Measurements from ENCODE around the gene STAG1.
"Not testable (repeated sequence)": the region's sequence is repeated elsewhere in the genome, so short reads cannot be mapped to it uniquely, and the experiment has no call there.

STAG1 gene

DNA sequence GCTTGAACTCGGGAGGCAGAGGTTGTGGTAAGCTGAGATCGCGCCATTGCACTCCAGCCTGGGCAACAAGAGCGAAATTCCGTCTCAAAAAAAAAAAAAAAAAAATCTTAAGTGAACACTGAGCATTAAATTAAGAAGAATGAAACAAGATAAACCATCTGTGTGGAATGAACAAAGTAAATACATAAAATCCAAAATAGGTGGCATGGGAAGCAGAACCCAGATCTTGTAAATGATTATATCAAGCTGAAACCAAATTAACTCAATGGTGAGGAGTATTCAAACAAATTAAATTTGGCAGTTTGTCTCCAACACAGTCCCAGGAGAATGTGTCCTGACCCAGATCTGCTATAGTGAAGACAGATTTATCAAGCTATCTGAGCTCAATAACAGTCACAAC is 32.1 kb downstream of the STAG1 start:
- TF ChIP-seq, protein P1, sequence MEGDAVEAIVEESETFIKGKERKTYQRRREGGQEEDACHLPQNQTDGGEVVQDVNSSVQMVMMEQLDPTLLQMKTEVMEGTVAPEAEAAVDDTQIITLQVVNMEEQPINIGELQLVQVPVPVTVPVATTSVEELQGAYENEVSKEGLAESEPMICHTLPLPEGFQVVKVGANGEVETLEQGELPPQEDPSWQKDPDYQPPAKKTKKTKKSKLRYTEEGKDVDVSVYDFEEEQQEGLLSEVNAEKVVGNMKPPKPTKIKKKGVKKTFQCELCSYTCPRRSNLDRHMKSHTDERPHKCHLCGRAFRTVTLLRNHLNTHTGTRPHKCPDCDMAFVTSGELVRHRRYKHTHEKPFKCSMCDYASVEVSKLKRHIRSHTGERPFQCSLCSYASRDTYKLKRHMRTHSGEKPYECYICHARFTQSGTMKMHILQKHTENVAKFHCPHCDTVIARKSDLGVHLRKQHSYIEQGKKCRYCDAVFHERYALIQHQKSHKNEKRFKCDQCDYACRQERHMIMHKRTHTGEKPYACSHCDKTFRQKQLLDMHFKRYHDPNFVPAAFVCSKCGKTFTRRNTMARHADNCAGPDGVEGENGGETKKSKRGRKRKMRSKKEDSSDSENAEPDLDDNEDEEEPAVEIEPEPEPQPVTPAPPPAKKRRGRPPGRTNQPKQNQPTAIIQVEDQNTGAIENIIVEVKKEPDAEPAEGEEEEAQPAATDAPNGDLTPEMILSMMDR (IDR thresholded peaks at IDR 0.05; ENCODE audit: control insufficient read depth, extremely low read depth, insufficient read depth), result no peak
- DNase-seq (ENCODE audit: low read depth), result peak; percentile 15
- H3K4me3 ChIP-seq (ENCODE audit: low read depth, low read length), result no peak overlapping the region

DNA sequence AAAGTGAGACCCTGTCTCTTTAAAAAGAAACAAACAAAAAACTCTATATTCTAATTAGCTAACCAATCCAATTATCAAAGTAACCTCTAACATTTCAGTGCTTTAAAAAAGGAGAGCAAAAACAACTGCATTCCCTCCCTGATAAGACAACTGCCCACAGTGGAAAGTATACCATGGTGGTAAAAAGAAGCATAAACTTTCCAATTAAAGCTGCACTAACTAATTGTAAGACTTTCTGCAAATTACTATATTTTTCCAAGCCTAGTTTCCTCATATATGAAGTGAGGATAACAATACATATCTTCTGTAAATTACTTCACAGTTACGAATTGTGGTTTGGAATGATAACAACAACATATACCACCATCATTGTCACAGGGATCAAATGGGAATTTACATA is 35.5 kb downstream of the STAG1 start:
- DNase-seq (ENCODE audit: low read depth), result no peak
- H3K4me3 ChIP-seq (ENCODE audit: low read depth, low read length), result no peak overlapping the region
- TF ChIP-seq, protein P1 (IDR thresholded peaks at IDR 0.05; ENCODE audit: control insufficient read depth, extremely low read depth, insufficient read depth), result no peak

GRCh38 chr3:136714020-136714419 is 38.2 kb downstream of the STAG1 start:
- TF ChIP-seq, protein P1 (IDR thresholded peaks at IDR 0.05; ENCODE audit: control insufficient read depth, extremely low read depth, insufficient read depth), result no peak
- no peak for DNase-seq (ENCODE audit: low read depth)

DNA sequence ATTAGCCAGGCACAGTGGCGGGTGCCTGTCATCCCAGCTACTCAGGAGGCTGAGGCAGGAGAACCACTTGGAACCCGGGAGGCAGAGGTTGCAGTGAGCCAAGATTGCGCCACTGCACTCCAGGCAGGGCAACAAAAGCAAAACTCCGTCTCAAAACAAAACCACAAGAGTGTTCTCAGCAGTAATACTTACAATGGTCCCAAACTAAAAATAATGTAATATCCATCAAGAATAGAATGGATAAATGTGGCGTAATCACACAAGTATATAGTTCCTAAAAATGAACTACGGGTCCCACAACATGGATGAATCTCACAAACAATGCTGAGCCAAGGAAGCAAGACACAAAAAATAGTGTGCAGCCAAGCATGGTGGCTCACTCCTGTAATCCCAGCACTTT is 39.2 kb downstream of the STAG1 start:
- TF ChIP-seq, protein P1 (IDR thresholded peaks at IDR 0.05; ENCODE audit: control insufficient read depth, extremely low read depth, insufficient read depth), result no peak

More at GRCh38 chr3:136714020-136714419, 38.2 kb downstream of the STAG1 start:
- H3K4me3 ChIP-seq (ENCODE audit: low read depth, low read length), result no peak overlapping the region

GRCh38 chr3:136711888-136712287 is 40.3 kb downstream of the STAG1 start:
- not testable (repeated sequence) for DNase-seq (ENCODE audit: low read depth); H3K4me3 ChIP-seq (ENCODE audit: low read depth, low read length)

More for the DNA sequence above, 39.2 kb downstream of the STAG1 start:
- no peak overlapping the region for H3K4me3 ChIP-seq (ENCODE audit: low read depth, low read length)
- no peak for DNase-seq (ENCODE audit: low read depth)

GRCh38 chr3:136711277-136711676 is 40.9 kb downstream of the STAG1 start:
- TF ChIP-seq, protein P1 (IDR thresholded peaks at IDR 0.05; ENCODE audit: control insufficient read depth, extremely low read depth, insufficient read depth), result no peak
- no peak for DNase-seq (ENCODE audit: low read depth)
- H3K4me3 ChIP-seq (ENCODE audit: low read depth, low read length), result no peak overlapping the region

DNA sequence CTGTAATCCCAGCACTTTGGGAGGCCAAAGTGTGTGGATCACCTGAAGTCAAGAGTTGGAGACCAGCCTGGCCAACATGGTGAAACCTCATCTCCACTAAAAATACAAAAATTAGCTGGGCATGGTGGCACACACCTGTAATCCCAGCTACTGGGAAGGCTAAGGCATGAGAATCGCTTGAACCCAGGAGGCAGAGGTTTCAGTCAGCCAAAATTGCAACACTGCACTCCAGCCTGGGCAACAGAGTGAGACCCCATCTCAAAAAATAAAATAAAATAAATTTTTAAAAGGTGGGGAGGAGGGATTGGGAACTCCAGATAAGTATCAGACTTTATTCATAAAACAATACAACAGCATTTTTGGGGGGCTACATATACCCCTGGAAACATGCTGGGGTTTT is 42.4 kb downstream of the STAG1 start:
- not testable (repeated sequence) for DNase-seq (ENCODE audit: low read depth); H3K4me3 ChIP-seq (ENCODE audit: low read depth, low read length)

- H3K4me3 ChIP-seq (ENCODE audit: low read depth, low read length), result no peak overlapping the region
- TF ChIP-seq, protein P1 (IDR thresholded peaks at IDR 0.05; ENCODE audit: control insufficient read depth, extremely low read depth, insufficient read depth), result no peak
- no peak for DNase-seq (ENCODE audit: low read depth)
Measured at GRCh38 chr3:136708333-136708985, 43.7 kb downstream of the STAG1 start.

Measured in LNCaP clone FGC (cell line).